GM21367 (cell line): ENCODE measurements around the gene LSR.
"Not testable (repeated sequence)": the region's sequence is repeated elsewhere in the genome, so short reads cannot be mapped to it uniquely, and the experiment has no call there.

Experiments
- ATAC-seq: cut with Tn5 transposase; IDR thresholded peaks from one replicate; pipeline ENCODE4 v1.9.1; 2021; ENCODE audit not compliant: unreplicated experiment

Gene LSR

GRCh38 chr19:35284153-35285094 is 35.6 kb downstream of the LSR start:
- ATAC-seq, result no peak

- ATAC-seq, result no peak
Measured at GRCh38 chr19:35285095-35285449, 36.3 kb downstream of the LSR start.

GRCh38 chr19:35285465-35285864 is 36.7 kb downstream of the LSR start:
- ATAC-seq, result not testable (repeated sequence)

- not testable (repeated sequence) for ATAC-seq
Measured at GRCh38 chr19:35286101-35286500, 37.3 kb downstream of the LSR start.

GRCh38 chr19:35287713-35288112 is 38.9 kb downstream of the LSR start:
- ATAC-seq, result no peak

GRCh38 chr19:35288331-35288730 is 39.5 kb downstream of the LSR start:
- no peak for ATAC-seq

- no peak for ATAC-seq
Measured at GRCh38 chr19:35288906-35289305, 40.1 kb downstream of the LSR start.

GRCh38 chr19:35290381-35291127 is 41.8 kb downstream of the LSR start:
- no peak for ATAC-seq

GRCh38 chr19:35291259-35291658 is 42.5 kb downstream of the LSR start:
- no peak for ATAC-seq

GRCh38 chr19:35291916-35292315 is 43.1 kb downstream of the LSR start, which contains the start of gene MAG:
Gene MAG (plus strand): TSS chr19:35292161. CDS start chr19:35295409, 3,248 bp downstream.
- no peak for ATAC-seq

GRCh38 chr19:35292421-35293362 is 43.9 kb downstream of the LSR start:
- no peak for ATAC-seq

GRCh38 chr19:35293363-35293739 is 44.5 kb downstream of the LSR start:
- no peak for ATAC-seq

GRCh38 chr19:35293808-35294207 is 45.0 kb downstream of the LSR start:
- ATAC-seq, result no peak

GRCh38 chr19:35294328-35294727 is 45.5 kb downstream of the LSR start:
- ATAC-seq, result no peak

- ATAC-seq, result no peak
Measured at GRCh38 chr19:35294859-35295791, 46.3 kb downstream of the LSR start.

GRCh38 chr19:35295792-35296462 is 47.1 kb downstream of the LSR start:
- ATAC-seq, result no peak

- ATAC-seq, result no peak
Measured at GRCh38 chr19:35296644-35297514, 48.1 kb downstream of the LSR start.

- ATAC-seq, result no peak
Measured at GRCh38 chr19:35297515-35297848, 48.7 kb downstream of the LSR start.
